HL-60 (cell line): ENCODE data around the gene RAP1B.

ENCODE experiments used
- POLR2AphosphoS5 ChIP-seq: IDR thresholded peaks from 2 replicates; pipeline ENCODE4 v1.6.1; 2012; ENCODE audit warnings: low read depth
- TF ChIP-seq, protein P1 (sequence below): IDR thresholded peaks from one replicate; pipeline ENCODE4 v1.5.1; 2011; ENCODE audit warnings: low read length, control low read depth, inconsistent platforms; ENCODE audit not compliant: insufficient read depth
- TF ChIP-seq, protein P2 (sequence below): IDR thresholded peaks from 2 replicates; pipeline ENCODE4 v1.6.1; 2012; ENCODE audit warnings: low read depth; ENCODE audit not compliant: insufficient replicate concordance

DNA sequence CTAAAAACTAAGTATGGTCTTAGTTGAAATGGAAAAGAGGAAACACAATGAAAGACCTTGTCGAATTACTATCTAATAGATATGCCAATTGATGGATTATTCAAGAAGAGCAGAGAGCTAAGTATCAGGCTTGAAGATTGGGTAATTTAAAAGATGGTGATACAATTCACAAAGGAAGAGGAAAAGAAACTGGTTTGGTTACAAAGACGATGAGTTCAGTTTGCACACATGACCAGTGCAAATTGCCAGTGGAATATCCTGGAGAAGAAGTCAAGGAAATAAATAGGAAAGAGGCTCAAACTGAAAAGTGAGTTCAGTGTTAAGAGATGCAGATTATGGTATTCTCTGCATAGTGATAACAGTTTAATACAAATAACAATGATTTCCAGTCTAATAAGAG lies 2.5 kb upstream of the RAP1B start:
- TF ChIP-seq, protein P1, sequence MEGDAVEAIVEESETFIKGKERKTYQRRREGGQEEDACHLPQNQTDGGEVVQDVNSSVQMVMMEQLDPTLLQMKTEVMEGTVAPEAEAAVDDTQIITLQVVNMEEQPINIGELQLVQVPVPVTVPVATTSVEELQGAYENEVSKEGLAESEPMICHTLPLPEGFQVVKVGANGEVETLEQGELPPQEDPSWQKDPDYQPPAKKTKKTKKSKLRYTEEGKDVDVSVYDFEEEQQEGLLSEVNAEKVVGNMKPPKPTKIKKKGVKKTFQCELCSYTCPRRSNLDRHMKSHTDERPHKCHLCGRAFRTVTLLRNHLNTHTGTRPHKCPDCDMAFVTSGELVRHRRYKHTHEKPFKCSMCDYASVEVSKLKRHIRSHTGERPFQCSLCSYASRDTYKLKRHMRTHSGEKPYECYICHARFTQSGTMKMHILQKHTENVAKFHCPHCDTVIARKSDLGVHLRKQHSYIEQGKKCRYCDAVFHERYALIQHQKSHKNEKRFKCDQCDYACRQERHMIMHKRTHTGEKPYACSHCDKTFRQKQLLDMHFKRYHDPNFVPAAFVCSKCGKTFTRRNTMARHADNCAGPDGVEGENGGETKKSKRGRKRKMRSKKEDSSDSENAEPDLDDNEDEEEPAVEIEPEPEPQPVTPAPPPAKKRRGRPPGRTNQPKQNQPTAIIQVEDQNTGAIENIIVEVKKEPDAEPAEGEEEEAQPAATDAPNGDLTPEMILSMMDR, result no peak
- TF ChIP-seq, protein P2, sequence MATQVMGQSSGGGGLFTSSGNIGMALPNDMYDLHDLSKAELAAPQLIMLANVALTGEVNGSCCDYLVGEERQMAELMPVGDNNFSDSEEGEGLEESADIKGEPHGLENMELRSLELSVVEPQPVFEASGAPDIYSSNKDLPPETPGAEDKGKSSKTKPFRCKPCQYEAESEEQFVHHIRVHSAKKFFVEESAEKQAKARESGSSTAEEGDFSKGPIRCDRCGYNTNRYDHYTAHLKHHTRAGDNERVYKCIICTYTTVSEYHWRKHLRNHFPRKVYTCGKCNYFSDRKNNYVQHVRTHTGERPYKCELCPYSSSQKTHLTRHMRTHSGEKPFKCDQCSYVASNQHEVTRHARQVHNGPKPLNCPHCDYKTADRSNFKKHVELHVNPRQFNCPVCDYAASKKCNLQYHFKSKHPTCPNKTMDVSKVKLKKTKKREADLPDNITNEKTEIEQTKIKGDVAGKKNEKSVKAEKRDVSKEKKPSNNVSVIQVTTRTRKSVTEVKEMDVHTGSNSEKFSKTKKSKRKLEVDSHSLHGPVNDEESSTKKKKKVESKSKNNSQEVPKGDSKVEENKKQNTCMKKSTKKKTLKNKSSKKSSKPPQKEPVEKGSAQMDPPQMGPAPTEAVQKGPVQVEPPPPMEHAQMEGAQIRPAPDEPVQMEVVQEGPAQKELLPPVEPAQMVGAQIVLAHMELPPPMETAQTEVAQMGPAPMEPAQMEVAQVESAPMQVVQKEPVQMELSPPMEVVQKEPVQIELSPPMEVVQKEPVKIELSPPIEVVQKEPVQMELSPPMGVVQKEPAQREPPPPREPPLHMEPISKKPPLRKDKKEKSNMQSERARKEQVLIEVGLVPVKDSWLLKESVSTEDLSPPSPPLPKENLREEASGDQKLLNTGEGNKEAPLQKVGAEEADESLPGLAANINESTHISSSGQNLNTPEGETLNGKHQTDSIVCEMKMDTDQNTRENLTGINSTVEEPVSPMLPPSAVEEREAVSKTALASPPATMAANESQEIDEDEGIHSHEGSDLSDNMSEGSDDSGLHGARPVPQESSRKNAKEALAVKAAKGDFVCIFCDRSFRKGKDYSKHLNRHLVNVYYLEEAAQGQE, result no peak
- no peak for TF ChIP-seq POLR2AphosphoS5
